Trophoblast cell (in vitro differentiated cells and primary cell): ENCODE results near the gene TDRD3.

ENCODE experiments used
- DNase-seq, 2 donors: peaks; one replicate each; pipeline ENCODE4 v3.0.0-alpha.2; 2016
- H2AFZ ChIP-seq: 2 replicates; pipeline ENCODE4 v1.6.1; 2013; ENCODE audit warnings: low read length, moderate library complexity, mild to moderate bottlenecking; ENCODE audit not compliant: insufficient read depth, poor library complexity
- H2AK5ac ChIP-seq: 2 replicates; pipeline ENCODE4 v1.6.1; 2013; ENCODE audit warnings: mild to moderate bottlenecking, low read length
- H2BK120ac ChIP-seq: 2 replicates; pipeline ENCODE4 v1.6.1; 2013; ENCODE audit warnings: low read length, mild to moderate bottlenecking, moderate library complexity; ENCODE audit not compliant: insufficient read depth, poor library complexity
- H2BK12ac ChIP-seq: 2 replicates; pipeline ENCODE4 v1.6.1; 2013; ENCODE audit warnings: mild to moderate bottlenecking, low read length, moderate library complexity
- H2BK5ac ChIP-seq: 2 replicates; pipeline ENCODE4 v1.6.1; 2013; ENCODE audit warnings: low read length, low read depth, moderate library complexity, mild to moderate bottlenecking; ENCODE audit not compliant: poor library complexity
- H3K14ac ChIP-seq: 2 replicates; pipeline ENCODE4 v1.6.1; 2013; ENCODE audit warnings: mild to moderate bottlenecking, low read length
- H3K18ac ChIP-seq: 2 replicates; pipeline ENCODE4 v1.6.1; 2013; ENCODE audit warnings: mild to moderate bottlenecking, low read length
- H3K23ac ChIP-seq: 2 replicates; pipeline ENCODE4 v1.6.1; 2013; ENCODE audit warnings: low read length
- H3K27ac ChIP-seq: 2 replicates; pipeline ENCODE4 v1.5.1; 2013; ENCODE audit warnings: low read depth, mild to moderate bottlenecking, inconsistent platforms, low read length, moderate library complexity
- H3K27me3 ChIP-seq: 2 replicates; pipeline ENCODE4 v1.6.1; 2013; ENCODE audit warnings: inconsistent platforms, mild to moderate bottlenecking, low read length, moderate library complexity; ENCODE audit not compliant: insufficient read depth
- H3K36me3 ChIP-seq, 2 experiments: 1 replicate in 1 of 2; 2 replicates in 1 of 2; pipeline ENCODE4 v1.6.1; 2013; ENCODE audit warnings: low read length in 2 of 2, mild to moderate bottlenecking in 2 of 2, moderate library complexity in 1 of 2; ENCODE audit not compliant: insufficient read depth in 2 of 2, control insufficient read depth in 1 of 2
- H3K4ac ChIP-seq: 2 replicates; pipeline ENCODE4 v1.6.1; 2013; ENCODE audit warnings: low read depth, mild to moderate bottlenecking, low read length, moderate library complexity
- H3K4me1 ChIP-seq, 2 experiments: 1 replicate in 1 of 2; 2 replicates in 1 of 2; pipeline ENCODE4 v1.6.1; 2013; ENCODE audit warnings: low read length in 2 of 2, mild to moderate bottlenecking in 2 of 2, moderate library complexity in 1 of 2; ENCODE audit not compliant: insufficient read depth in 2 of 2, control insufficient read depth in 1 of 2
- H3K4me2 ChIP-seq: 2 replicates; pipeline ENCODE4 v1.6.1; 2013; ENCODE audit warnings: inconsistent platforms, mild to moderate bottlenecking, low read length, moderate library complexity
- H3K4me3 ChIP-seq: 2 replicates; pipeline ENCODE4 v1.5.1; 2013; ENCODE audit warnings: mild to moderate bottlenecking, low read depth, low read length, inconsistent platforms
- H3K79me1 ChIP-seq: one replicate; pipeline ENCODE4 v1.6.1; 2013; ENCODE audit warnings: low read length
- H3K79me2 ChIP-seq: 2 replicates; pipeline ENCODE4 v1.6.1; 2013; ENCODE audit warnings: low read length, mild to moderate bottlenecking; ENCODE audit not compliant: control insufficient read depth, insufficient read depth, poor library complexity
- H3K9ac ChIP-seq: 2 replicates; pipeline ENCODE4 v1.6.1; 2013; ENCODE audit warnings: mild to moderate bottlenecking, low read length
- H3K9me3 ChIP-seq: 2 replicates; pipeline ENCODE4 v1.6.1; 2013; ENCODE audit warnings: low read depth, mild to moderate bottlenecking, control low read depth, inconsistent platforms, low read length; ENCODE audit not compliant: insufficient read depth
- H4K12ac ChIP-seq: 2 replicates; pipeline ENCODE4 v1.6.1; 2013; ENCODE audit warnings: low read depth, mild to moderate bottlenecking, low read length, moderate library complexity
- H4K8ac ChIP-seq: 2 replicates; pipeline ENCODE4 v1.6.1; 2013; ENCODE audit warnings: low read depth, mild to moderate bottlenecking, low read length, moderate library complexity
- H4K91ac ChIP-seq: one replicate; pipeline ENCODE4 v1.6.1; 2013; ENCODE audit warnings: low read depth, mild to moderate bottlenecking, low read length, moderate library complexity
- WGBS: extraction: QIAGEN DNeasy Blood & Tissue Kit; methylation state at CpG from one replicate; pipeline ENCODE4 v1.1.7; 2013; ENCODE audit warnings: missing lambda C conversion rate; ENCODE audit not compliant: insufficient read length, insufficient coverage; ENCODE audit errors: extremely low coverage; 5-methylcytosine and 5-hydroxymethylcytosine counted together

The TDRD3 gene

DNA sequence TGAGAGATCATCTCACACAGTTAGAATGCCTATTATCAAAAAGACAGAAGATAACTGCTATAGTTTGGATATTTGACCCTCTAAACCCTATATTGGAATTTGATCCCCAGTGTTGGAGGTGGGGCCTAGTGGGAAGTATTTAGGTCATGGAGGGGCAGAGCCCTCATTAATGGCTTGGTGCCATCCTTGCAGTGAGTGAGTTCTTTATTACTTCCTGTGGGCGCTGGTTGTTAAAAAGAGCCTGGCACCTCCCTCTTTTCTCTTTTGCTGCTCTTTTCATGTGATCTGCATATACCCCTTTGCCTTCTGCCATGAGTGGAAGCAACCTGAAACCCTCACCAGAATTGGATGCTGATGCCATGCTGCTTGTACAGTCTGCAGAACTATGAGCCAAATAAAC lies 66.8 kb downstream of the TDRD3 start:
- WGBS = no CpG with 5 or more reads among the region's 1 CpG
- H2AK5ac ChIP-seq = no peak overlapping the region
- H3K9me3 ChIP-seq = no peaks in the 10 kb centered on the region
- no peak for DNase-seq
- H3K27ac ChIP-seq = no peak overlapping the region
- H3K9ac ChIP-seq = no peak overlapping the region
- H4K8ac ChIP-seq = no peak overlapping the region
- H2BK120ac ChIP-seq = no peak overlapping the region
- H3K4ac ChIP-seq = no peak overlapping the region
- H4K91ac ChIP-seq = no peak overlapping the region
- no peak overlapping the region for H2BK5ac ChIP-seq
- H3K18ac ChIP-seq = no peak overlapping the region
- no peak overlapping the region for H3K14ac ChIP-seq
- no peaks in the 10 kb centered on the region for H3K36me3 ChIP-seq
- no peak overlapping the region for H4K12ac ChIP-seq
- no peak overlapping the region for H2BK12ac ChIP-seq
- H3K27me3 ChIP-seq = no peaks in the 10 kb centered on the region
- no peak overlapping the region for H3K23ac ChIP-seq
- no peaks in the 10 kb centered on the region for H3K79me2 ChIP-seq
- no peaks in the 10 kb centered on the region for H3K79me1 ChIP-seq
- H3K4me1 ChIP-seq = no peaks in the 10 kb centered on the region
- H2AFZ ChIP-seq = no peak overlapping the region
- no peak overlapping the region for H3K4me2 ChIP-seq
- no peak overlapping the region for H3K4me3 ChIP-seq

DNA sequence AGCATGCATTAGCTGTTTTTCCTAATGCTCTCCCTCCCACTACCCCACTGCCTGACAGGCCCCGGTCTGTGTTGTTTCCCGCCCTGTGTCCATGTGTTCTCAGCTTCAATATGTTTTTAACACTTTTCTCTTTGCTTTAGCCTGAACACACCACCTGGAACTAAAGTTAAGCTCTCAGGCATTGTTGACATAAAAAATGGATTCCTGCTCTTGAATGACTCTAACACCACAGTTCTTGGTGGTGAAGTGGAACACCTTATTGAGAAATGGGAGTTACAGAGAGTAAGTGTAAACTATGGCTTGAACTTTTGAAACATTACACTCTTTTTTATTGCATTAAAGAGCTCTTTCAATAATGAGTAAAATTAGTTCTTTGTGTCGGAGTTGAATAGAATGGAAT lies 70.1 kb downstream of the TDRD3 start:
- Histone ChIP-seq H3K4ac (no peak overlapping the region), H3K23ac (no peak overlapping the region), H3K36me3 (no peaks in the 10 kb centered on the region), H4K12ac (no peak overlapping the region), H3K4me2 (no peak overlapping the region), H3K79me1 (no peaks in the 10 kb centered on the region), H3K18ac (no peak overlapping the region), H3K4me1 (no peaks in the 10 kb centered on the region), H3K9me3 (no peaks in the 10 kb centered on the region), H2BK12ac (no peak overlapping the region), H3K9ac (no peak overlapping the region), H3K79me2 (no peaks in the 10 kb centered on the region), H3K4me3 (no peak overlapping the region), H4K8ac (no peak overlapping the region), H2AFZ (no peak overlapping the region), H2BK5ac (no peak overlapping the region), H2BK120ac (no peak overlapping the region), H3K27me3 (no peaks in the 10 kb centered on the region), H3K14ac (no peak overlapping the region), H4K91ac (no peak overlapping the region), H2AK5ac (no peak overlapping the region), H3K27ac (no peak overlapping the region)
- WGBS = no CpG with 5 or more reads among the region's 3 CpGs
- DNase-seq = no peak

DNA sequence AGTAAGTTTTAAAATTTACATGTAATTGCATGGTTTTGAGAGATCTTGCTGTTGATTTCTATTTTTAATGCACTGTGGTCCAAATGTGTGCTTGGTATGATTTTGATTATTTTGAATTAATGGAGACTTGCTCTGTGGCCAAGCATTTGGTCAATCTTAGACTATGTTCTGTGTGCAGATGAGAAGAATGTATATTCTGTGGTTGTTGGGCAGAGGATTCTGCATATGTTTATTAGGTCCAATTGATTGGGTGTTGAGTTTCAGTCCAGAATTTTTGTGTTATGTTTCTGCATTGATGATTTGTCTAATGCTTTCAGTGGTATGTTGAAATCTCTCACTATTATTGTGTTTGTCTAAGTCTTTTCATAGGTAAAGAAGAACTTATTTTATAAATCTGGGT lies 82.3 kb downstream of the TDRD3 start:
- Histone ChIP-seq H2AK5ac (no peak overlapping the region), H3K4me3 (no peak overlapping the region), H2BK5ac (no peak overlapping the region), H3K14ac (no peak overlapping the region), H3K27ac (no peak overlapping the region), H3K9ac (no peak overlapping the region), H3K9me3 (no peaks in the 10 kb centered on the region), H3K4me1 (no peaks in the 10 kb centered on the region), H3K36me3 (no peaks in the 10 kb centered on the region), H2BK120ac (no peak overlapping the region), H2AFZ (no peak overlapping the region), H4K12ac (no peak overlapping the region), H3K18ac (no peak overlapping the region), H3K4ac (no peak overlapping the region), H3K27me3 (no peaks in the 10 kb centered on the region), H3K79me2 (no peaks in the 10 kb centered on the region), H3K79me1 (no peaks in the 10 kb centered on the region), H4K91ac (no peak overlapping the region), H3K23ac (no peak overlapping the region), H4K8ac (no peak overlapping the region), H2BK12ac (no peak overlapping the region), H3K4me2 (no peak overlapping the region)
- DNase-seq = no peak

DNA sequence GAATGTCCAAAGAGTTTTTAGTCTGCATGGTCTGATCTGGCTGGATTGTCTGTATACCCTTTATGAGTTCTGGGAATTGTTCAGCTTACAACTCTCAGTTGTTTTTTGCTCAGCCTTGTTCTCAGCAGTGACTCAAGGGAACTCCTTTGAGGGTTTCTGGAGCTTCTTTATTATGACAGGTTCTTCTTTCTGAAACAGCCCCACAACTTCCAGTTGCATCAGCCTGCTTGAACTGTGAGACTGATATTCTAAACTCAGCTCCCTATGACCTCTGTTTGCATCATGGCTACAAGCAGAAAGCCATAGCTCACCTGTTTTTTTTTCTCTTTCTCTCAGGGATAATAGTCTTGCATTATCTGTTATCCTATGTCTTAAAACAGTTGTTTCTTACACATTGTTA lies 85.0 kb downstream of the TDRD3 start:
- Histone ChIP-seq H3K4me3 (no peak overlapping the region), H3K18ac (no peak overlapping the region), H3K27ac (no peak overlapping the region), H3K4ac (no peak overlapping the region), H2AFZ (no peak overlapping the region), H4K91ac (no peak overlapping the region), H3K79me2 (no peaks in the 10 kb centered on the region), H2BK12ac (no peak overlapping the region), H4K8ac (no peak overlapping the region), H3K36me3 (peaks cover 0 to under 1% of the 10 kb centered on the region in 2 experiments), H4K12ac (no peak overlapping the region), H3K9ac (no peak overlapping the region), H2BK5ac (no peak overlapping the region), H2AK5ac (no peak overlapping the region), H3K23ac (no peak overlapping the region), H3K4me2 (no peak overlapping the region), H3K14ac (no peak overlapping the region), H2BK120ac (no peak overlapping the region), H3K4me1 (no peaks in the 10 kb centered on the region), H3K79me1 (no peaks in the 10 kb centered on the region), H3K9me3 (no peaks in the 10 kb centered on the region), H3K27me3 (no peaks in the 10 kb centered on the region)
- no peak for DNase-seq

DNA sequence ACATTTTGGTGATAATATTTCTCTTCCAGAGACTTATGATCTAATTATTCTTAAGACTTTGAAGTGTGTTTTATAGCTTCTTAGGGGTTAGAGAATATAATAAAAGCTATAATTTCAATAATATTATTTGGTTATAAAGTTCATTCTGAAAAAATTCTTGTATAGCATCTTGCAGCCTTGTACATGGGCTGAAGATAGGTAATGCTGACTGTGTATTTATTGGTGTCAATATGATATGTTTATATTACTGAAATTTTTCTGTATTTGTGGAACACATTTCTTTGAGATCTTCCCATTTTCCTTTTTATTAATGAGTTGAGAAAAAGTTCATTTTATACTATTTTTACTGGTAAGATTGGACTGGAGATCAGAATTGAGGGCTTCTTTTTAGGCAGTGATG lies 87.8 kb downstream of the TDRD3 start:
- Histone ChIP-seq H4K8ac (no peak overlapping the region), H3K9ac (no peak overlapping the region), H3K4me1 (no peaks in the 10 kb centered on the region), H2BK5ac (no peak overlapping the region), H3K79me2 (no peaks in the 10 kb centered on the region), H3K79me1 (no peaks in the 10 kb centered on the region), H2BK12ac (no peak overlapping the region), H2AK5ac (no peak overlapping the region), H4K91ac (no peak overlapping the region), H3K18ac (no peak overlapping the region), H2AFZ (no peak overlapping the region), H3K4me2 (no peak overlapping the region), H3K4me3 (no peak overlapping the region), H3K23ac (no peak overlapping the region), H3K27me3 (no peaks in the 10 kb centered on the region), H3K27ac (no peak overlapping the region), H3K36me3 (peaks cover 0 to 2% of the 10 kb centered on the region in 2 experiments), H3K14ac (no peak overlapping the region), H3K4ac (no peak overlapping the region), H2BK120ac (no peak overlapping the region), H4K12ac (no peak overlapping the region), H3K9me3 (no peaks in the 10 kb centered on the region)
- no peak for DNase-seq
